K562 (cell line): ENCODE measurements around the gene SLC2A10. TPM values are rescaled to one million over a fixed set of nuclear protein-coding genes. Genes with fewer than 3 reads are reported as not detected.

Experiments
- ATAC-seq: fragments of 200-7000 bp; cut with Tn5 transposase; 3 replicates; pipeline ENCODE4 v1.9.1; 2020; ENCODE audit warnings: moderate library complexity
- BruUV-seq: library from RNA; stranded (reverse); fragments of 400-500 nt; replicated peaks from 2 replicates; lab custom pipeline; 2021; lab: Mats Ljungman, UMichigan
- CTCF ChIA-PET: fragments of 300-600 bp; formaldehyde crosslinking; extraction: SDS; loops from one replicate; lab custom pipeline; 2021; ENCODE audit warnings: low intra/inter-chr PET ratio; lab: Yijun Ruan, JAX
- POLR2A ChIA-PET: fragments of 300-600, 350-650 bp; sonication (Branson Sonifier 250); formaldehyde crosslinking; extraction: SDS; loops from one replicate; lab custom pipeline; 2021; ENCODE audit warnings: antibody characterized with exemption, inconsistent platforms; lab: Yijun Ruan, JAX
- DNase-seq, 4 experiments: peaks; one replicate each; pipeline versions ENCODE4 v3.0.0 to v3.0.0-alpha.2; 2011 to 2018; ENCODE audit warnings: low spot score in 3 of 4, mixed read lengths in 3 of 4; ENCODE audit errors: extremely low read depth in 1 of 4
- FAIRE-seq: peaks from 2 replicates; lab custom pipeline; 2011; peaks lifted over from hg19 to GRCh38; lab: Jason Lieb, UNC
- H2AFZ ChIP-seq: 2 replicates; pipeline ENCODE4 v1.6.0; 2011; ENCODE audit warnings: low read depth, low read length, control low read depth, inconsistent platforms
- H3K27ac ChIP-seq: fragments of 200-600 bp; 3 replicates; pipeline ENCODE4 v1.8.0; 2011; ENCODE audit warnings: low read depth, mild to moderate bottlenecking, control low read depth, inconsistent platforms, low read length, moderate library complexity, mixed read lengths; ENCODE audit errors: extremely low read depth
- H3K27me3 ChIP-seq, 2 experiments: fragments of 300-600 bp in 1 of 2; 2 replicates in 1 of 2; 3 replicates in 1 of 2; pipeline versions ENCODE4 v1.6.0 to v1.8.0; 2011; ENCODE audit warnings: inconsistent platforms in 2 of 2, low read length in 2 of 2, mild to moderate bottlenecking in 1 of 2, mixed read lengths in 1 of 2, moderate library complexity in 1 of 2; ENCODE audit not compliant: control insufficient read depth in 2 of 2, insufficient read depth in 2 of 2
- H3K36me3 ChIP-seq: fragments of 300-600 bp; 3 replicates; pipeline ENCODE4 v1.8.0; 2011; ENCODE audit warnings: mild to moderate bottlenecking, low read length, inconsistent platforms; ENCODE audit not compliant: control insufficient read depth, insufficient read depth
- H3K4me1 ChIP-seq, 2 experiments: fragments of 200-600 bp in 1 of 2; replicated peaks in 1 of 2; 2 replicates in 1 of 2; 3 replicates in 1 of 2; pipeline versions ENCODE4 v1.5.1 to v1.8.0; 2011; ENCODE audit warnings: inconsistent platforms in 2 of 2, low read length in 2 of 2, mild to moderate bottlenecking in 1 of 2, mixed read lengths in 1 of 2, moderate library complexity in 1 of 2; ENCODE audit not compliant: control insufficient read depth in 2 of 2, insufficient read depth in 2 of 2
- H3K4me2 ChIP-seq: 2 replicates; pipeline ENCODE4 v1.6.1; 2011; ENCODE audit warnings: low read length, control low read depth, inconsistent platforms, mixed read lengths; ENCODE audit not compliant: insufficient read depth
- H3K4me3 ChIP-seq: fragments of 200-600 bp; sonication (generic), shearing (Covaris generic); 2 replicates; pipeline ENCODE4 v1.5.1; 2016; ENCODE audit warnings: control low read depth, inconsistent platforms
- H3K79me2 ChIP-seq: fragments of 200-600 bp; 3 replicates; pipeline ENCODE4 v1.8.0; 2011; ENCODE audit warnings: low read length, inconsistent platforms; ENCODE audit not compliant: control insufficient read depth, insufficient read depth
- H3K9ac ChIP-seq, 2 experiments: 2 replicates each; pipeline versions ENCODE4 v1.6.0 to v1.6.1; 2011; ENCODE audit warnings: low read depth in 2 of 2, low read length in 2 of 2, control low read depth in 1 of 2, inconsistent platforms in 1 of 2, mild to moderate bottlenecking in 1 of 2, mixed read lengths in 1 of 2; ENCODE audit not compliant: insufficient read depth in 1 of 2
- H3K9me1 ChIP-seq: one replicate; pipeline ENCODE4 v1.6.0; 2011; ENCODE audit warnings: inconsistent platforms, mild to moderate bottlenecking, low read length, moderate library complexity; ENCODE audit not compliant: control insufficient read depth, insufficient read depth
- H3K9me3 ChIP-seq: replicated peaks from 2 replicates; pipeline ENCODE4 v1.5.1; 2011; ENCODE audit warnings: low read depth, low read length, inconsistent platforms; ENCODE audit not compliant: control insufficient read depth, insufficient read depth
- H4K20me1 ChIP-seq: replicated peaks from 2 replicates; pipeline ENCODE4 v1.6.1; 2011; ENCODE audit warnings: low read length, inconsistent platforms, mixed read lengths; ENCODE audit not compliant: control insufficient read depth, insufficient read depth
- BCOR ChIP-seq: fragments of 450-650 bp; IDR thresholded peaks from 2 replicates; pipeline ENCODE4 v1.6.1; 2016
- KDM1A ChIP-seq, 2 experiments: fragments of 450-650 bp; IDR thresholded peaks; 2 replicates each; pipeline ENCODE4 v1.6.1; 2016; ENCODE audit warnings: mild to moderate bottlenecking in 2 of 2
- NFIC ChIP-seq: fragments of 450-650 bp; IDR thresholded peaks from 2 replicates; pipeline ENCODE4 v1.6.1; 2017; ENCODE audit warnings: mild to moderate bottlenecking, inconsistent platforms
- RBM25 ChIP-seq: fragments of 200-400 bp; formaldehyde crosslinking; IDR thresholded peaks from 2 replicates; pipeline ENCODE4 v1.6.1; 2018; ENCODE audit warnings: low read length, low read depth, moderate library complexity; ENCODE audit not compliant: severe bottlenecking
- SIN3A ChIP-seq, 2 experiments: fragments of 150-350 bp in 1 of 2; IDR thresholded peaks; 2 replicates each; pipeline ENCODE4 v1.6.1; 2011 to 2016; ENCODE audit warnings: borderline replicate concordance in 2 of 2, low read depth in 2 of 2, low read length in 2 of 2, mild to moderate bottlenecking in 2 of 2, moderate library complexity in 2 of 2; ENCODE audit not compliant: control insufficient read depth in 1 of 2
- TAF7 ChIP-seq: fragments of 450-650 bp; IDR thresholded peaks from 2 replicates; pipeline ENCODE4 v1.6.1; 2016; ENCODE audit warnings: missing genetic modification characterization, missing compliant biosample characterization
- WGBS: fragments of 100-300 bp; shearing (Covaris generic); methylation state at CpG from one replicate; pipeline ENCODE4 v1.1.6; 2016; ENCODE audit warnings: low coverage, mixed read lengths; ENCODE audit not compliant: insufficient coverage; ENCODE audit errors: missing lambda C conversion rate; 5-methylcytosine and 5-hydroxymethylcytosine counted together
- in situ Hi-C: fragments of 300-500 bp; cut with MboI; formaldehyde crosslinking; loops from 4 replicates; pipeline ENCODE4 v1.15.0; 2018; ENCODE audit warnings: inconsistent platforms, mixed read lengths
- intact Hi-C: fragments of 100-400 bp; cut with micrococcal nuclease; formaldehyde crosslinking; loops from 2 replicates; pipeline ENCODE4 v1.14.2; 2022
- polyA plus RNA-seq, 8 experiments: library from polyadenylated mRNA; depleted of rRNA in 4 of 8; stranded (reverse) in 5 of 8; unstranded in 3 of 8; fragments of >200 nt; fragmentation: Nextera tagmentation in 2 of 8; fragmentation: Illumina TruSeq in 1 of 8; extraction: Ambion mirVana in 2 of 8; extraction: Trizol in 1 of 8; gene quantifications; 2 replicates each; pipeline versions ENCODE4 v1.2.1 to v1.2.3, GENCODE V29; 2011 to 2014; ENCODE audit warnings: inconsistent platforms in 1 of 8, missing spikeins in 1 of 8
- total RNA-seq, 7 experiments: library from RNA; depleted of rRNA in 6 of 7; stranded (reverse); fragments of >200 nt in 6 of 7; fragmentation: Illumina TruSeq in 2 of 7; extraction: Trizol in 2 of 7; gene quantifications; 2 replicates each; pipeline versions ENCODE4 v1.2.1 to v1.2.3, GENCODE V29; 2011 to 2021; ENCODE audit warnings: low replicate concordance in 1 of 7
- TF ChIP-seq, protein P1 (sequence below), 2 experiments: fragments of 450-650 bp; conservative IDR thresholded peaks; 2 replicates each; pipeline ENCODE4 v1.6.1; 2017; ENCODE audit warnings: mild to moderate bottlenecking in 2 of 2, moderate library complexity in 2 of 2
- TF ChIP-seq, protein P2 (sequence below): sonication (generic); formaldehyde crosslinking; IDR thresholded peaks from 2 replicates; pipeline ENCODE4 v1.9.0; 2022; ENCODE audit warnings: mild to moderate bottlenecking, missing genetic modification reagents
- TF ChIP-seq, protein P3 (sequence below): sonication (generic); formaldehyde crosslinking; IDR thresholded peaks from 2 replicates; pipeline ENCODE4 v1.5.0; 2020; ENCODE audit warnings: missing genetic modification reagents

Gene SLC2A10
- total and polyA plus RNA-seq, 9 of the 15 experiments (the other 6 are each of a cell fraction or from before 2014, with no cell fraction given): 0.01 to 1.8 (median 0.10) TPM

DNA sequence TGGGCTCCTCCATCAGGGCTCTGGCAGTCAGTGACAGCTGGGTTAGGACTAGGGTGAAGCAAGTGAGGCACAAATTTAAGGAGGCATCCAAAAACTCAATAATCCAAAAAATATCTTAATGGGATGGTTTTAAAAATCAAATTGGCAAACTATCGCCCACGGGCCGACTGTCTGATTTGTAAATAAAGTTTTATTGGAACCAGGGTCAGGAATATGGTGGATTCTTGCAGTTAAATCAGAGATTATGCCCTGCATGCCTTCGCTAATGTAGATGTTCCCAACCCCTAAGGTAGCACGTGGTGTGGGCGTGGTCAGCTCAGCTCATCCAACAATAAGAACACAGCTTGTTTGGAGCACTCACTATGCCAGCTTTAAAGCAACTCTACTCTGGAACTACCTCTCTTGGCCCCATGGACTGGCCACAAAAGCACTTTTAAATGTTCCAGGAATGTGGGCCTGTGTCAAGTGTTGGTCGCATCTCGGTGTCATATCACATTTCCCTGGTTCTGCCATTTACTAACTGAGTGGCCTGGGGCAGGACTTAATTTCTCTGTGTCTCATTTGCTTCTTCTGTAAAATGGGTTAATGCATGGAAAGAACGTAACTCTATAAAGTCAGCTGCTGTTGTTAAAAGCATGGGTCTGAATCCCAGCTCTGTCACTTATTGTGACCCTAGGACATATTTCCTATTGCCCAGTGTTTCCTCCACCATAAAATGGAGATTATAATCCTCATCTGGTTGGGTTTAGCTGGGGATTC, 27.2 kb upstream of the SLC2A10 start:
- Histone ChIP-seq H3K9me1 (peaks cover 4% of the 10 kb centered on the region), H3K4me2 (peak overlapping the region; percentile 91), H3K9ac (peak overlapping the region; percentile 57 to 74; a peak in 2 of 4 replicates), H3K4me1 (peaks cover 3 to 33% of the 10 kb centered on the region in 2 experiments; a peak in 4 of 5 replicates), H3K36me3 (peaks cover 44% of the 10 kb centered on the region), H3K27me3 (no peaks in the 10 kb centered on the region), H2AFZ (no peak overlapping the region), H3K4me3 (peak overlapping the region; percentile 44; the same call in 1 of the 2 replicates), H3K27ac (peak overlapping the region; percentile 80; the same call in 1 of the 3 replicates), H4K20me1 (peaks cover 3% of the 10 kb centered on the region; the same call in 1 of the 2 replicates), H3K79me2 (peaks cover 72% of the 10 kb centered on the region), H3K9me3 (no peaks in the 10 kb centered on the region)
- CTCF ChIA-PET: interaction anchor here (0.6 to 1.7 kb wide), 2 partner anchors 123 to 660 kb away, joined by 4 to 10 read pairs; no protein-coding TSS in a partner anchor
- in situ Hi-C loops (no loop called here), intact Hi-C loops (loop anchor here (2.0 to 5.0 kb wide), 2 partner anchors 35 to 123 kb away; no protein-coding TSS in a partner anchor)
- peak; percentile 23 for FAIRE-seq
- DNase-seq: peak in 1 of 4 experiments; percentile 56
- 52% methylated on average over 9 of the region's 9 CpGs for WGBS
- POLR2A ChIA-PET: interaction anchor here (0.5 to 1.2 kb wide), 5 partner anchors 10 to 1068 kb away, joined by 3 to 4 read pairs (median 3); no protein-coding TSS in a partner anchor
- BruUV-seq: no TSS peak
- ATAC-seq: peak; percentile 21; the same call in 1 of the 3 replicates
- TF ChIP-seq KDM1A (IDR thresholded peaks at IDR 0.05) (peak in 1 of 2 experiments; percentile 46; a peak in 1 of 4 replicates), TAF7 (tag) (no peak), RBM25 (peak; percentile 64), NFIC (no peak), SIN3A (IDR thresholded peaks at IDR 0.05; ENCODE audit: borderline replicate concordance in 2 of 2, control insufficient read depth in 1 of 2, low read depth in 2 of 2, low read length in 2 of 2) (peak in 1 of 2 experiments; percentile 31; a peak in 1 of 4 replicates), BCOR (peak; percentile 71; the same call in 1 of the 2 replicates)
- TF ChIP-seq, protein P1, sequence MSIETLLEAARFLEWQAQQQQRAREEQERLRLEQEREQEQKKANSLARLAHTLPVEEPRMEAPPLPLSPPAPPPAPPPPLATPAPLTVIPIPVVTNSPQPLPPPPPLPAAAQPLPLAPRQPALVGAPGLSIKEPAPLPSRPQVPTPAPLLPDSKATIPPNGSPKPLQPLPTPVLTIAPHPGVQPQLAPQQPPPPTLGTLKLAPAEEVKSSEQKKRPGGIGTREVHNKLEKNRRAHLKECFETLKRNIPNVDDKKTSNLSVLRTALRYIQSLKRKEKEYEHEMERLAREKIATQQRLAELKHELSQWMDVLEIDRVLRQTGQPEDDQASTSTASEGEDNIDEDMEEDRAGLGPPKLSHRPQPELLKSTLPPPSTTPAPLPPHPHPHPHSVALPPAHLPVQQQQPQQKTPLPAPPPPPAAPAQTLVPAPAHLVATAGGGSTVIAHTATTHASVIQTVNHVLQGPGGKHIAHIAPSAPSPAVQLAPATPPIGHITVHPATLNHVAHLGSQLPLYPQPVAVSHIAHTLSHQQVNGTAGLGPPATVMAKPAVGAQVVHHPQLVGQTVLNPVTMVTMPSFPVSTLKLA (conservative IDR thresholded peaks at IDR 0.05): peak; percentile 69 to 70
- TF ChIP-seq, protein P2, sequence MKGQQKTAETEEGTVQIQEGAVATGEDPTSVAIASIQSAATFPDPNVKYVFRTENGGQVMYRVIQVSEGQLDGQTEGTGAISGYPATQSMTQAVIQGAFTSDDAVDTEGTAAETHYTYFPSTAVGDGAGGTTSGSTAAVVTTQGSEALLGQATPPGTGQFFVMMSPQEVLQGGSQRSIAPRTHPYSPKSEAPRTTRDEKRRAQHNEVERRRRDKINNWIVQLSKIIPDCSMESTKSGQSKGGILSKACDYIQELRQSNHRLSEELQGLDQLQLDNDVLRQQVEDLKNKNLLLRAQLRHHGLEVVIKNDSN: peak; percentile 44; the same call in 1 of the 2 replicates
- TF ChIP-seq, protein P3, sequence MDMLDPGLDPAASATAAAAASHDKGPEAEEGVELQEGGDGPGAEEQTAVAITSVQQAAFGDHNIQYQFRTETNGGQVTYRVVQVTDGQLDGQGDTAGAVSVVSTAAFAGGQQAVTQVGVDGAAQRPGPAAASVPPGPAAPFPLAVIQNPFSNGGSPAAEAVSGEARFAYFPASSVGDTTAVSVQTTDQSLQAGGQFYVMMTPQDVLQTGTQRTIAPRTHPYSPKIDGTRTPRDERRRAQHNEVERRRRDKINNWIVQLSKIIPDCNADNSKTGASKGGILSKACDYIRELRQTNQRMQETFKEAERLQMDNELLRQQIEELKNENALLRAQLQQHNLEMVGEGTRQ (CRISPR knock-in tag): peak; percentile 42
